DOHH2 (cell line): ENCODE measurements around the gene TSPAN8.

Experiments
- H3F3A ChIP-seq: fragments of 200-600 bp; sonication (generic), shearing (Covaris generic); 2 replicates; pipeline ENCODE4 v1.6.0; 2016; ENCODE audit warnings: antibody characterized with exemption, mild to moderate bottlenecking; ENCODE audit not compliant: control insufficient read depth, insufficient read depth
- H3K27ac ChIP-seq: fragments of 200-600 bp; sonication (generic); 2 replicates; pipeline ENCODE4 v1.5.1; 2014; ENCODE audit warnings: low read depth, mild to moderate bottlenecking, low read length, moderate library complexity
- H3K27me3 ChIP-seq: fragments of 200-600 bp; sonication (generic); 2 replicates; pipeline ENCODE4 v1.6.1; 2014; ENCODE audit warnings: mild to moderate bottlenecking, low read length, mixed read lengths; ENCODE audit not compliant: control insufficient read depth
- H3K36me3 ChIP-seq: fragments of 200-600 bp; sonication (generic); 2 replicates; pipeline ENCODE4 v1.6.1; 2014; ENCODE audit warnings: mild to moderate bottlenecking, low read length, moderate library complexity, mixed read lengths; ENCODE audit not compliant: control insufficient read depth
- H3K4me1 ChIP-seq: fragments of 200-600 bp; sonication (generic); 2 replicates; pipeline ENCODE4 v1.6.1; 2014; ENCODE audit warnings: mild to moderate bottlenecking, low read length, mixed read lengths; ENCODE audit not compliant: control insufficient read depth
- H3K4me2 ChIP-seq: fragments of 200-600 bp; sonication (generic); 2 replicates; pipeline ENCODE4 v1.6.0; 2014; ENCODE audit warnings: mild to moderate bottlenecking, low read length, moderate library complexity
- H3K4me3 ChIP-seq: fragments of 200-600 bp; sonication (generic); 2 replicates; pipeline ENCODE4 v1.5.1; 2014; ENCODE audit warnings: mild to moderate bottlenecking, low read length, mixed read lengths
- H3K79me2 ChIP-seq: fragments of 200-600 bp; sonication (generic); 2 replicates; pipeline ENCODE4 v1.6.1; 2014; ENCODE audit warnings: mild to moderate bottlenecking, low read length, mixed read lengths; ENCODE audit not compliant: control insufficient read depth
- H3K9me2 ChIP-seq: fragments of 200-600 bp; sonication (generic); replicated peaks from 2 replicates; pipeline ENCODE4 v1.6.1; 2014; ENCODE audit warnings: mild to moderate bottlenecking, low read length, mixed read lengths; ENCODE audit not compliant: control insufficient read depth
- H3K9me3 ChIP-seq: fragments of 200-600 bp; sonication (generic); 2 replicates; pipeline ENCODE4 v1.6.1; 2014; ENCODE audit warnings: antibody characterized with exemption, low read length, mixed read lengths; ENCODE audit not compliant: control insufficient read depth, insufficient read depth
- H4K20me1 ChIP-seq: fragments of 200-600 bp; sonication (generic); 2 replicates; pipeline ENCODE4 v1.6.0; 2014; ENCODE audit warnings: low read depth, mild to moderate bottlenecking, antibody characterized with exemption, low read length, moderate library complexity; ENCODE audit not compliant: control insufficient read depth, insufficient read depth
- CTCF ChIP-seq: fragments of 200-600 bp; sonication (generic); IDR thresholded peaks from one replicate; pipeline ENCODE4 v1.5.1; 2014; ENCODE audit warnings: antibody characterized with exemption, mild to moderate bottlenecking, low read depth, low read length; ENCODE audit not compliant: poor library complexity, severe bottlenecking
- EZH2phosphoT487 ChIP-seq: fragments of 200-600 bp; sonication (generic); IDR thresholded peaks from 2 replicates; pipeline ENCODE4 v1.6.1; 2017; ENCODE audit warnings: borderline replicate concordance, mild to moderate bottlenecking, antibody characterized with exemption, low read length, moderate library complexity, mixed read lengths

Gene TSPAN8

GRCh38 chr12:71186571-71187288 is 28.9 kb upstream of the TSPAN8 start:
- no peak overlapping the region for H3K27ac ChIP-seq
- H3K9me3 ChIP-seq, result no peaks in the 10 kb centered on the region
- no peaks in the 10 kb centered on the region for H3K36me3 ChIP-seq
- no peaks in the 10 kb centered on the region for H3K9me2 ChIP-seq
- TF ChIP-seq CTCF, result no peak
- no peaks in the 10 kb centered on the region for H3K4me1 ChIP-seq
- H3K27me3 ChIP-seq, result no peaks in the 10 kb centered on the region; the same call in 1 of the 2 replicates
- H3K4me2 ChIP-seq, result no peak overlapping the region
- H3K4me3 ChIP-seq, result no peak overlapping the region
- no peaks in the 10 kb centered on the region for H3F3A ChIP-seq
- no peaks in the 10 kb centered on the region for H4K20me1 ChIP-seq
- no peaks in the 10 kb centered on the region for H3K79me2 ChIP-seq

GRCh38 chr12:71183846-71184245 is 26.0 kb upstream of the TSPAN8 start:
- no peak overlapping the region for H3K27ac ChIP-seq

GRCh38 chr12:71183018-71183417 is 25.2 kb upstream of the TSPAN8 start:
- TF ChIP-seq EZH2phosphoT487, result no peak
- TF ChIP-seq CTCF, result no peak
- H3K4me3 ChIP-seq, result no peak overlapping the region
- no peaks in the 10 kb centered on the region for H3K9me3 ChIP-seq
- no peaks in the 10 kb centered on the region for H3K9me2 ChIP-seq
- no peaks in the 10 kb centered on the region; the same call in 1 of the 2 replicates for H3K27me3 ChIP-seq
- no peaks in the 10 kb centered on the region for H4K20me1 ChIP-seq
- no peaks in the 10 kb centered on the region for H3F3A ChIP-seq
- H3K4me1 ChIP-seq, result no peaks in the 10 kb centered on the region
- H3K27ac ChIP-seq, result no peak overlapping the region
- H3K79me2 ChIP-seq, result no peaks in the 10 kb centered on the region
- H3K36me3 ChIP-seq, result no peaks in the 10 kb centered on the region
- no peak overlapping the region for H3K4me2 ChIP-seq

More at GRCh38 chr12:71183846-71184245, 26.0 kb upstream of the TSPAN8 start:
- no peaks in the 10 kb centered on the region for H3K9me3 ChIP-seq
- no peaks in the 10 kb centered on the region for H3F3A ChIP-seq
- no peak overlapping the region for H3K4me3 ChIP-seq
- H3K36me3 ChIP-seq, result no peaks in the 10 kb centered on the region
- no peaks in the 10 kb centered on the region for H3K9me2 ChIP-seq
- H3K4me1 ChIP-seq, result no peaks in the 10 kb centered on the region
- no peaks in the 10 kb centered on the region; the same call in 1 of the 2 replicates for H3K27me3 ChIP-seq
- no peaks in the 10 kb centered on the region for H4K20me1 ChIP-seq
- TF ChIP-seq CTCF, result no peak
- no peak for TF ChIP-seq EZH2phosphoT487
- H3K4me2 ChIP-seq, result no peak overlapping the region
- H3K79me2 ChIP-seq, result no peaks in the 10 kb centered on the region
